ENCODE measurements around the gene LTBP1.

Gene LTBP1

DNA sequence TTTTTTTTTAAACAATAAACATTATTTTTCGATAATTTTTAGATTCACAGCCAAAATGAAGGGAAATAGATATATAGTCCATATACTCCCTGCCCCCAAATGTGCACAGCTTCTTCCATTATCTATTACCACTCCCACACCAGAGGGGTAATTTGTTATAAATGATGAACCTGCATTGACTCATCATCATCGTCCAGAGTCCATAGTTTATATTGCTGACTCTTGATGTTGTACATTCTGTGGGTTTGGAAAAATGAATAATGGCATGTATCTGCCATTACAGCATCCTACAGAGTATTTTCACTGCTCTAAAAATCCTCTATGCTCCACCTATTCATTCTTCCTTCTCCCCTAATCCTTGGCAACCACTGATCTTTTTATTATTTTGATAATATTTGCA lies 121.5 kb downstream of the LTBP1 start:
- no peak for TF ChIP-seq MAX (IDR thresholded peaks at IDR 0.05)
- TF ChIP-seq TCF12 (IDR thresholded peaks at IDR 0.05; ENCODE audit: low read depth), result no peak
- TF ChIP-seq RAD21 (IDR thresholded peaks at IDR 0.05; ENCODE audit: low read depth), result no peak
- TF ChIP-seq FOXM1 (IDR thresholded peaks at IDR 0.05; ENCODE audit: borderline replicate concordance, low read depth), result no peak
- TF ChIP-seq, protein P1, sequence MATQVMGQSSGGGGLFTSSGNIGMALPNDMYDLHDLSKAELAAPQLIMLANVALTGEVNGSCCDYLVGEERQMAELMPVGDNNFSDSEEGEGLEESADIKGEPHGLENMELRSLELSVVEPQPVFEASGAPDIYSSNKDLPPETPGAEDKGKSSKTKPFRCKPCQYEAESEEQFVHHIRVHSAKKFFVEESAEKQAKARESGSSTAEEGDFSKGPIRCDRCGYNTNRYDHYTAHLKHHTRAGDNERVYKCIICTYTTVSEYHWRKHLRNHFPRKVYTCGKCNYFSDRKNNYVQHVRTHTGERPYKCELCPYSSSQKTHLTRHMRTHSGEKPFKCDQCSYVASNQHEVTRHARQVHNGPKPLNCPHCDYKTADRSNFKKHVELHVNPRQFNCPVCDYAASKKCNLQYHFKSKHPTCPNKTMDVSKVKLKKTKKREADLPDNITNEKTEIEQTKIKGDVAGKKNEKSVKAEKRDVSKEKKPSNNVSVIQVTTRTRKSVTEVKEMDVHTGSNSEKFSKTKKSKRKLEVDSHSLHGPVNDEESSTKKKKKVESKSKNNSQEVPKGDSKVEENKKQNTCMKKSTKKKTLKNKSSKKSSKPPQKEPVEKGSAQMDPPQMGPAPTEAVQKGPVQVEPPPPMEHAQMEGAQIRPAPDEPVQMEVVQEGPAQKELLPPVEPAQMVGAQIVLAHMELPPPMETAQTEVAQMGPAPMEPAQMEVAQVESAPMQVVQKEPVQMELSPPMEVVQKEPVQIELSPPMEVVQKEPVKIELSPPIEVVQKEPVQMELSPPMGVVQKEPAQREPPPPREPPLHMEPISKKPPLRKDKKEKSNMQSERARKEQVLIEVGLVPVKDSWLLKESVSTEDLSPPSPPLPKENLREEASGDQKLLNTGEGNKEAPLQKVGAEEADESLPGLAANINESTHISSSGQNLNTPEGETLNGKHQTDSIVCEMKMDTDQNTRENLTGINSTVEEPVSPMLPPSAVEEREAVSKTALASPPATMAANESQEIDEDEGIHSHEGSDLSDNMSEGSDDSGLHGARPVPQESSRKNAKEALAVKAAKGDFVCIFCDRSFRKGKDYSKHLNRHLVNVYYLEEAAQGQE (IDR thresholded peaks at IDR 0.05; ENCODE audit: low read depth), result no peak
- TF ChIP-seq CREB1 (IDR thresholded peaks at IDR 0.05; ENCODE audit: low read depth), result no peak
- no peak for TF ChIP-seq ZBTB7A (IDR thresholded peaks at IDR 0.05; ENCODE audit: low read depth)
- no peak for TF ChIP-seq TEAD4 (IDR thresholded peaks at IDR 0.05)
- TF ChIP-seq TAF1 (IDR thresholded peaks at IDR 0.05; ENCODE audit: low read depth), result no peak
- no peak for TF ChIP-seq CEBPB (IDR thresholded peaks at IDR 0.05)
- TF ChIP-seq EGR1 (IDR thresholded peaks at IDR 0.05), result no peak
- no peak for TF ChIP-seq USF1 (IDR thresholded peaks at IDR 0.05)
- TF ChIP-seq YY1 (IDR thresholded peaks at IDR 0.05; ENCODE audit: low read depth), result no peak
- no peak for TF ChIP-seq EP300 (IDR thresholded peaks at IDR 0.05; ENCODE audit: borderline replicate concordance)
- TF ChIP-seq NFIC (IDR thresholded peaks at IDR 0.05), result no peak

- no peak for TF ChIP-seq CEBPB (IDR thresholded peaks at IDR 0.05)
- TF ChIP-seq TEAD4 (IDR thresholded peaks at IDR 0.05), result no peak
- no peak for TF ChIP-seq YY1 (IDR thresholded peaks at IDR 0.05; ENCODE audit: low read depth)
- no peak for TF ChIP-seq NFIC (IDR thresholded peaks at IDR 0.05)
- no peak for TF ChIP-seq EP300 (IDR thresholded peaks at IDR 0.05; ENCODE audit: borderline replicate concordance)
Observed at GRCh38 chr2:33069894-33070651, 123.3 kb downstream of the LTBP1 start.

DNA sequence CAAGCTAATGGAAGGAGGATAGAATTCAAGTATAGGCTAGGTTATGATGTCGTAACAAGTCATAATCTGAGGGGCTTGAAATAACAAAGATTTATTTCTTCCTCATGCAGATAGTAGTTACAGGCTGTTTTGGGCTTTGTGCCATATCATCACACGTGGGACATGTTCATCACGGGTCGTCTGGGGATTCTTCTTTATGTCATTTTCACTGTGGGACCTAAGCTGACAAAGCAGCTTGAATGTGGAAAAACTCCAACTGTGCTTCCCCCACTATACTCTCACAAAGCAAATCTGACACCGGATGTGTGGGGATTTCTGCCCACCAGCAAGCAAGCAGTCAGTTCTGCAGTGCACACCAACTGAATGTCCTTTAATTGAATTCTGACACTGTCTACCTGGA lies 124.8 kb downstream of the LTBP1 start:
- TF ChIP-seq MAX (IDR thresholded peaks at IDR 0.05), result no peak
- no peak for TF ChIP-seq YY1 (IDR thresholded peaks at IDR 0.05; ENCODE audit: low read depth)
- no peak for TF ChIP-seq FOXM1 (IDR thresholded peaks at IDR 0.05; ENCODE audit: borderline replicate concordance, low read depth)
- no peak for TF ChIP-seq CREB1 (IDR thresholded peaks at IDR 0.05; ENCODE audit: low read depth)
- TF ChIP-seq TAF1 (IDR thresholded peaks at IDR 0.05; ENCODE audit: low read depth), result no peak
- TF ChIP-seq ZBTB7A (IDR thresholded peaks at IDR 0.05; ENCODE audit: low read depth), result no peak
- TF ChIP-seq TEAD4 (IDR thresholded peaks at IDR 0.05), result no peak
- TF ChIP-seq RAD21 (IDR thresholded peaks at IDR 0.05; ENCODE audit: low read depth), result no peak
- no peak for TF ChIP-seq USF1 (IDR thresholded peaks at IDR 0.05)
- no peak for TF ChIP-seq EP300 (IDR thresholded peaks at IDR 0.05; ENCODE audit: borderline replicate concordance)
- TF ChIP-seq TCF12 (IDR thresholded peaks at IDR 0.05; ENCODE audit: low read depth), result no peak
- TF ChIP-seq, protein P1 (IDR thresholded peaks at IDR 0.05; ENCODE audit: low read depth), result no peak

DNA sequence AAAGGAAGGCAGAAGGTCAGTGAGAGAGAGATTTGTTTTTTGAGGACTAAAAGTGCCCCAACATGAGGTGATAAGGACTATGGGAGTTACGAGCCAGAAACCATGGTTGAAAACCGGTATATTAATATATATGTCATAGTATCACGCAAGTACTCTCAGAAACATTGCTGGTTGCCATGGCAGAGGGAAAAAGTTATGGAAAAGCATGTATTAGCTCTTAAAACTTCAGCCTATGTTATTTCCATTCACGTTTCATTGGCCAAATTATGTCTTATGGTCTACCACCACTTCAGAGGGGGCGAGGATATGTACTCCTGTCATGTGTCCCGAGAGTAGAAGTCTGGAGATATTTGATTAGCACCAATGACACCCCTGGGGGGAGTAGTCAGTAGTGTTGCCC lies 125.9 kb downstream of the LTBP1 start:
- TF ChIP-seq EGR1 (IDR thresholded peaks at IDR 0.05) (no peak), YY1 (IDR thresholded peaks at IDR 0.05; ENCODE audit: low read depth) (no peak)

- TF ChIP-seq TEAD4 (IDR thresholded peaks at IDR 0.05), result no peak
- no peak for TF ChIP-seq EGR1 (IDR thresholded peaks at IDR 0.05)
- TF ChIP-seq RAD21 (IDR thresholded peaks at IDR 0.05; ENCODE audit: low read depth), result no peak
- no peak for TF ChIP-seq FOXM1 (IDR thresholded peaks at IDR 0.05; ENCODE audit: borderline replicate concordance, low read depth)
- no peak for TF ChIP-seq EP300 (IDR thresholded peaks at IDR 0.05; ENCODE audit: borderline replicate concordance)
- TF ChIP-seq TAF1 (IDR thresholded peaks at IDR 0.05; ENCODE audit: low read depth), result no peak
- no peak for TF ChIP-seq USF1 (IDR thresholded peaks at IDR 0.05)
- TF ChIP-seq CREB1 (IDR thresholded peaks at IDR 0.05; ENCODE audit: low read depth), result no peak
- TF ChIP-seq, protein P1 (IDR thresholded peaks at IDR 0.05; ENCODE audit: low read depth), result no peak
- no peak for TF ChIP-seq NFIC (IDR thresholded peaks at IDR 0.05)
- TF ChIP-seq MAX (IDR thresholded peaks at IDR 0.05), result no peak
- TF ChIP-seq TCF12 (IDR thresholded peaks at IDR 0.05; ENCODE audit: low read depth), result no peak
- TF ChIP-seq ZBTB7A (IDR thresholded peaks at IDR 0.05; ENCODE audit: low read depth), result no peak
- TF ChIP-seq CEBPB (IDR thresholded peaks at IDR 0.05), result no peak
Observed at GRCh38 chr2:33073018-33073417, 126.3 kb downstream of the LTBP1 start.

Data from Ishikawa (cell line).